SK-MEL-5 (cell line): ENCODE data around the gene RASSF8. TPM values are rescaled to one million over a fixed set of nuclear protein-coding genes. Genes with fewer than 3 reads are reported as not detected.

Source experiments
- DNase-seq: peaks from one replicate; pipeline ENCODE4 v3.0.0-alpha.2; 2016; ENCODE audit warnings: low read depth, low spot score
- in situ Hi-C: cut with HindIII; loops from 2 replicates; pipeline ENCODE4 v1.10.0; 2016; ENCODE audit warnings: low sequenced_read_pairs, high pct_unique_total_duplicates, low pct_unique_long_range_greater_than_20kb
- total RNA-seq: library from RNA; depleted of rRNA; stranded (reverse); fragments of >200 nt; shearing (Covaris generic); gene quantifications from 2 replicates; pipeline ENCODE4 v1.2.3, GENCODE V29; 2014; rRNA removed

RASSF8 gene
- total RNA-seq, 1 experiment from 2014 or later = 47.9 TPM

GRCh38 chr12:26124446-26125399, 166.2 kb downstream of the RASSF8 start, which contains the start of gene BHLHE41:
Gene BHLHE41, minus strand, starts transcription at chr12:26125037. Its CDS starts 258 bp downstream, at chr12:26124779.
- peak; percentile 67 for DNase-seq
- in situ Hi-C loops = no loop called here

GRCh38 chr12:26125400-26126339, 167.2 kb downstream of the RASSF8 start:
- in situ Hi-C loops = no loop called here
- peak; percentile 80 for DNase-seq

- in situ Hi-C loops = no loop called here
- DNase-seq = peak; percentile 80
Measured at GRCh38 chr12:26126340-26127284, 168.1 kb downstream of the RASSF8 start.

- in situ Hi-C loops = no loop called here
- no peak for DNase-seq
Measured at GRCh38 chr12:26127404-26127803, 168.9 kb downstream of the RASSF8 start.

- no peak for DNase-seq
- in situ Hi-C loops = no loop called here
Measured at GRCh38 chr12:26128168-26128567, 169.7 kb downstream of the RASSF8 start.

Other genes with a start within 250 kb of the RASSF8 start
- 9.5 and 17.7 TPM in 2 replicates for gene BHLHE41, start 166.4 kb downstream of the RASSF8 start, total RNA-seq
- 2.2 and 2.9 TPM in 2 replicates for gene SSPN, start 236.9 kb downstream of the RASSF8 start, total RNA-seq